Neural cell (in vitro differentiated cells): Measurements from ENCODE around the gene CETP. TPM values are rescaled to one million over a fixed set of nuclear protein-coding genes. Genes with fewer than 3 reads are reported as not detected.

ENCODE experiments used
- H2AFZ ChIP-seq: fragments of 200-600, 300-800 bp; sonication (generic), shearing (Covaris generic); 2 replicates; pipeline ENCODE4 v1.6.0; 2014; ENCODE audit warnings: low read depth, mild to moderate bottlenecking, antibody characterized with exemption, low read length, moderate library complexity
- H3F3A ChIP-seq: fragments of 200-600 bp; shearing (Covaris generic); 2 replicates; pipeline ENCODE4 v1.6.1; 2016; ENCODE audit warnings: mild to moderate bottlenecking, moderate library complexity, mixed read lengths, antibody characterized with exemption, low read length; ENCODE audit not compliant: insufficient read depth, poor library complexity, severe bottlenecking
- H3K27ac ChIP-seq: fragments of 200-600, 300-800 bp; sonication (generic), shearing (Covaris generic); 2 replicates; pipeline ENCODE4 v1.5.1; 2014; ENCODE audit warnings: mild to moderate bottlenecking, low read length, moderate library complexity
- H3K27me3 ChIP-seq: fragments of 300-800, 200-600 bp; sonication (generic), shearing (Covaris generic); 2 replicates; pipeline ENCODE4 v1.6.0; 2014; ENCODE audit warnings: mild to moderate bottlenecking, low read depth, low read length, moderate library complexity; ENCODE audit not compliant: insufficient read depth
- H3K36me3 ChIP-seq: fragments of 300-800, 200-600 bp; sonication (generic), shearing (Covaris generic); 2 replicates; pipeline ENCODE4 v1.5.1; 2014; ENCODE audit warnings: mild to moderate bottlenecking, antibody characterized with exemption, low read length, moderate library complexity; ENCODE audit not compliant: insufficient read depth
- H3K4me2 ChIP-seq: fragments of 300-800, 200-600 bp; sonication (generic), shearing (Covaris generic); 2 replicates; pipeline ENCODE4 v1.6.0; 2014; ENCODE audit warnings: mild to moderate bottlenecking, low read length
- H3K4me3 ChIP-seq: fragments of 300-800, 200-600 bp; sonication (generic), shearing (Covaris generic); 2 replicates; pipeline ENCODE4 v1.5.1; 2014; ENCODE audit warnings: mild to moderate bottlenecking, low read length, moderate library complexity
- H3K79me2 ChIP-seq: fragments of 200-600 bp; shearing (Covaris generic); replicated peaks from 2 replicates; pipeline ENCODE4 v1.6.0; 2014; ENCODE audit warnings: mild to moderate bottlenecking, low read length, moderate library complexity; ENCODE audit not compliant: insufficient read depth
- H3K9ac ChIP-seq: fragments of 300-800, 200-600 bp; sonication (generic), shearing (Covaris generic); 2 replicates; pipeline ENCODE4 v1.6.1; 2016; ENCODE audit warnings: mild to moderate bottlenecking, low read length, mixed read lengths
- H3K9me2 ChIP-seq: fragments of 200-600 bp; shearing (Covaris generic); 2 replicates; pipeline ENCODE4 v1.6.1; 2016; ENCODE audit warnings: mild to moderate bottlenecking, low read length, mixed read lengths; ENCODE audit not compliant: insufficient read depth
- H3K9me3 ChIP-seq: fragments of 200-600, 300-800 bp; sonication (generic), shearing (Covaris generic); 2 replicates; pipeline ENCODE4 v1.6.1; 2016; ENCODE audit warnings: mild to moderate bottlenecking, mixed run types, low read length, moderate library complexity, mixed read lengths
- H4K20me1 ChIP-seq: fragments of 200-600 bp; shearing (Covaris generic); 2 replicates; pipeline ENCODE4 v1.6.1; 2016; ENCODE audit warnings: mild to moderate bottlenecking, mixed run types; ENCODE audit not compliant: insufficient read depth
- CTCF ChIP-seq: fragments of 450-650 bp; IDR thresholded peaks from 2 replicates; pipeline ENCODE4 v1.5.1; 2014; ENCODE audit warnings: antibody characterized with exemption, mild to moderate bottlenecking, moderate library complexity; ENCODE audit not compliant: poor library complexity, severe bottlenecking
- EP300 ChIP-seq: fragments of 450-650 bp; conservative IDR thresholded peaks from 2 replicates; pipeline ENCODE4 v1.6.1; 2014; ENCODE audit warnings: antibody characterized with exemption, mild to moderate bottlenecking, moderate library complexity; ENCODE audit not compliant: poor library complexity, severe bottlenecking
- EZH2 ChIP-seq: fragments of 200-600, 300-800 bp; shearing (Covaris generic), sonication (generic); IDR thresholded peaks from 2 replicates; pipeline ENCODE4 v1.6.1; 2014; ENCODE audit warnings: antibody characterized with exemption, low read length, borderline replicate concordance, mild to moderate bottlenecking; ENCODE audit not compliant: insufficient read depth, poor library complexity, severe bottlenecking
- MXI1 ChIP-seq: fragments of 450-650 bp; conservative IDR thresholded peaks from 2 replicates; pipeline ENCODE4 v1.6.1; 2014; ENCODE audit warnings: antibody characterized with exemption, mild to moderate bottlenecking; ENCODE audit not compliant: poor library complexity, severe bottlenecking
- POLR2AphosphoS5 ChIP-seq: IDR thresholded peaks from 2 replicates; pipeline ENCODE4 v1.6.1; 2012
- RAD21 ChIP-seq: fragments of 450-650 bp; conservative IDR thresholded peaks from 2 replicates; pipeline ENCODE4 v1.6.1; 2014; ENCODE audit warnings: antibody characterized with exemption, mild to moderate bottlenecking, moderate library complexity
- SMC3 ChIP-seq: fragments of 450-650 bp; conservative IDR thresholded peaks from 2 replicates; pipeline ENCODE4 v1.6.1; 2014; ENCODE audit warnings: antibody characterized with exemption, mild to moderate bottlenecking, moderate library complexity; ENCODE audit not compliant: poor library complexity
- TAF1 ChIP-seq: IDR thresholded peaks from 2 replicates; pipeline ENCODE4 v1.6.1; 2012; ENCODE audit warnings: low read depth
- polyA plus RNA-seq: library from polyadenylated mRNA; depleted of rRNA; stranded (reverse); fragments of >200 nt; gene quantifications from 2 replicates; pipeline ENCODE4 v1.2.3, GENCODE V29; 2014
- TF ChIP-seq, protein P1 (sequence below): IDR thresholded peaks from 2 replicates; pipeline ENCODE4 v1.6.1; 2012; ENCODE audit warnings: borderline replicate concordance

The CETP gene
- polyA plus RNA-seq, 1 donor from 2014 or later, result not detected

DNA sequence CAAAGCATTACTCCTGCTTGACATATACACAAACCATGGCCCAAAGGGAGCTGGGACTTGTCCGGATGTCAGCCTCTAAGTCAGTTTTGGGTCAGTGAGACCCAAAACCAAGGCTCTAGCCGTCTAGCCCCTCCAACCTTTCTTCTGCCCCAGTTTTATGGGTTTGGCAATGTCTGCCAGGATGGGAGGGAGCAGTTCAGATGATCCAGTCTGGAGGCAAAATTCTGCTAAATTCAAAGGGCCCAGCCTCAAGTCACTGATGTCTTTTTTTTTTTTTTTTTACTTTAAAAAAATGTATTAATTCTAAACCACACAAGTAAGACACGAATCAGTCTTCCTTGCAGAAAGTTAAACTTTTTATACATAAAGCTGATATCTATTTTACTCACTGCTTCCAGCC, 36.2 kb downstream of the CETP start:
- no peak overlapping the region for H3K9ac ChIP-seq
- no peak overlapping the region for H3K4me2 ChIP-seq
- no peaks in the 10 kb centered on the region for H3K9me3 ChIP-seq
- H3K9me2 ChIP-seq, result no peaks in the 10 kb centered on the region
- no peak overlapping the region for H3K4me3 ChIP-seq
- no peak overlapping the region for H3K27ac ChIP-seq
- no peaks in the 10 kb centered on the region for H3K79me2 ChIP-seq
- no peaks in the 10 kb centered on the region for H3K36me3 ChIP-seq
- TF ChIP-seq RAD21, result no peak
- TF ChIP-seq, protein P1, sequence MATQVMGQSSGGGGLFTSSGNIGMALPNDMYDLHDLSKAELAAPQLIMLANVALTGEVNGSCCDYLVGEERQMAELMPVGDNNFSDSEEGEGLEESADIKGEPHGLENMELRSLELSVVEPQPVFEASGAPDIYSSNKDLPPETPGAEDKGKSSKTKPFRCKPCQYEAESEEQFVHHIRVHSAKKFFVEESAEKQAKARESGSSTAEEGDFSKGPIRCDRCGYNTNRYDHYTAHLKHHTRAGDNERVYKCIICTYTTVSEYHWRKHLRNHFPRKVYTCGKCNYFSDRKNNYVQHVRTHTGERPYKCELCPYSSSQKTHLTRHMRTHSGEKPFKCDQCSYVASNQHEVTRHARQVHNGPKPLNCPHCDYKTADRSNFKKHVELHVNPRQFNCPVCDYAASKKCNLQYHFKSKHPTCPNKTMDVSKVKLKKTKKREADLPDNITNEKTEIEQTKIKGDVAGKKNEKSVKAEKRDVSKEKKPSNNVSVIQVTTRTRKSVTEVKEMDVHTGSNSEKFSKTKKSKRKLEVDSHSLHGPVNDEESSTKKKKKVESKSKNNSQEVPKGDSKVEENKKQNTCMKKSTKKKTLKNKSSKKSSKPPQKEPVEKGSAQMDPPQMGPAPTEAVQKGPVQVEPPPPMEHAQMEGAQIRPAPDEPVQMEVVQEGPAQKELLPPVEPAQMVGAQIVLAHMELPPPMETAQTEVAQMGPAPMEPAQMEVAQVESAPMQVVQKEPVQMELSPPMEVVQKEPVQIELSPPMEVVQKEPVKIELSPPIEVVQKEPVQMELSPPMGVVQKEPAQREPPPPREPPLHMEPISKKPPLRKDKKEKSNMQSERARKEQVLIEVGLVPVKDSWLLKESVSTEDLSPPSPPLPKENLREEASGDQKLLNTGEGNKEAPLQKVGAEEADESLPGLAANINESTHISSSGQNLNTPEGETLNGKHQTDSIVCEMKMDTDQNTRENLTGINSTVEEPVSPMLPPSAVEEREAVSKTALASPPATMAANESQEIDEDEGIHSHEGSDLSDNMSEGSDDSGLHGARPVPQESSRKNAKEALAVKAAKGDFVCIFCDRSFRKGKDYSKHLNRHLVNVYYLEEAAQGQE, result no peak
- no peak for TF ChIP-seq TAF1
- no peak for TF ChIP-seq MXI1
- no peak for TF ChIP-seq POLR2AphosphoS5
- no peak for TF ChIP-seq EZH2
- TF ChIP-seq EP300, result no peak
- no peak for TF ChIP-seq SMC3
- TF ChIP-seq CTCF, result no peak
- no peaks in the 10 kb centered on the region for H4K20me1 ChIP-seq
- no peak overlapping the region for H2AFZ ChIP-seq
- H3F3A ChIP-seq, result no peaks in the 10 kb centered on the region
- no peaks in the 10 kb centered on the region for H3K27me3 ChIP-seq

DNA sequence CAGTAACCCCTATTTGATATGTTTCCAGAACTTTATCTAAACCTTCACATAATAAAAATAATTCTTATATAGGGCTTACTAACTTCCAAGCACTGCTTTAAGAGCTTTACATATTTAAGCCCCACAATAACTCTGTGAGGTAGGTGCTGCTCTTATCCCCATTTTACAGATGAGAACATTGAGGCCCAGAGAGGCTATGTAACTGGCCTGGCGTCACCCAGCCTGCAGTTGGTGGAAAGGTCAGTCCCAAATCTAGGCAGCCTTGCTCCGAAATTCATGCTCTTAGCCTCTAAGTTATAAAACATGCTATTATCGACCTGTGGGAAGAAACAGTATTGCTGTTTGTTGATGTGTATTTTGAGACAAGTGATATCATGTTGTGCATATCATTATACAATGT, 36.6 kb downstream of the CETP start:
- H3K36me3 ChIP-seq, result no peaks in the 10 kb centered on the region
- no peaks in the 10 kb centered on the region for H3F3A ChIP-seq
- no peak overlapping the region for H3K4me2 ChIP-seq
- H3K79me2 ChIP-seq, result no peaks in the 10 kb centered on the region
- H3K4me3 ChIP-seq, result no peak overlapping the region
- no peak overlapping the region for H3K27ac ChIP-seq
- H3K9me3 ChIP-seq, result no peaks in the 10 kb centered on the region
- H3K9ac ChIP-seq, result no peak overlapping the region
- no peaks in the 10 kb centered on the region for H3K9me2 ChIP-seq
- TF ChIP-seq, protein P1, result no peak
- no peak for TF ChIP-seq EP300
- TF ChIP-seq EZH2, result no peak
- H4K20me1 ChIP-seq, result no peaks in the 10 kb centered on the region
- no peak overlapping the region for H2AFZ ChIP-seq
- H3K27me3 ChIP-seq, result no peaks in the 10 kb centered on the region
